Middle frontal gyrus (tissue), 1 donor: ENCODE results near the gene SCAMP2.
"Not testable (repeated sequence)": the region's sequence is repeated elsewhere in the genome, so short reads cannot be mapped to it uniquely, and the experiment has no call there.

ENCODE experiments used
- DNase-seq: peaks from one replicate; pipeline ENCODE4 v3.0.0-alpha.2; 2015; ENCODE audit warnings: low spot score; ENCODE audit errors: extremely low spot score

The SCAMP2 gene, protein sequence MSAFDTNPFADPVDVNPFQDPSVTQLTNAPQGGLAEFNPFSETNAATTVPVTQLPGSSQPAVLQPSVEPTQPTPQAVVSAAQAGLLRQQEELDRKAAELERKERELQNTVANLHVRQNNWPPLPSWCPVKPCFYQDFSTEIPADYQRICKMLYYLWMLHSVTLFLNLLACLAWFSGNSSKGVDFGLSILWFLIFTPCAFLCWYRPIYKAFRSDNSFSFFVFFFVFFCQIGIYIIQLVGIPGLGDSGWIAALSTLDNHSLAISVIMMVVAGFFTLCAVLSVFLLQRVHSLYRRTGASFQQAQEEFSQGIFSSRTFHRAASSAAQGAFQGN

DNA sequence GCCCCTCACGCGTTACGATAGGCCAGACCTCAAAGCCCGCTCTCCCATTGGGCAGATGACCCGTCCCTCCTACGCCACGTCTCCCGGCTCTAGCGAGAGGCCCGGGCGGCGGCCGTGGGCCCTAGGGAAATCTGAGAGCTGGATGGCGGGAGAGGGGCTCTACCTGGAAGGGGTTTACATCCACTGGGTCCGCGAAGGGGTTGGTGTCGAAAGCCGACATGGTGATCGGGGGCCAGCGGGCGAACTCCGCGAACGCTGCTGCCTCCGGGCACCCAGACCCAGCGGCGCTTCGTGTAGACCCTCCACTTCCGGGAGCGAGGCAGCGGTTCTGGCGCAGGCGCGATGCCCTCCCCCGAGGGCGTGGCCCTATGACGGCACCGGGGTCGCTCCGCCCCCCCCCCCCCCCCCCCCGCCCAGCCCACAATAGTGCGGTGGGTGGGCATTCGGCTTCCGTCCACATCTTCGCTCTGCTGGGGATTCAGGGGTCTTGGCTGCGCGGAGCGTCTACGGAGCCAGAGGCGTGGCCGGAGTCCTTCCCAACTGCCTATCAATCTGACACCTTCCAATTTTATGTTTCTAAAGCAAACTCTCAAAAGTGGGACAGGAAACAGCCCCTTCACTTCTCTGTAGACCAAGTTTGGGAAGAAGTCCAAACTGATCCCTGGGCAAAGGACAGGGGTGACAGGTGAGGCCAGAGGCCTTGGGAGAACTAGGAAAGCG, at the start of gene SCAMP2:
Gene SCAMP2, minus strand, starts transcription at position 330 of the 720 bp plus-strand sequence. Its CDS starts 110 bp downstream, at position 220.
- peak; percentile 83 for DNase-seq

DNA sequence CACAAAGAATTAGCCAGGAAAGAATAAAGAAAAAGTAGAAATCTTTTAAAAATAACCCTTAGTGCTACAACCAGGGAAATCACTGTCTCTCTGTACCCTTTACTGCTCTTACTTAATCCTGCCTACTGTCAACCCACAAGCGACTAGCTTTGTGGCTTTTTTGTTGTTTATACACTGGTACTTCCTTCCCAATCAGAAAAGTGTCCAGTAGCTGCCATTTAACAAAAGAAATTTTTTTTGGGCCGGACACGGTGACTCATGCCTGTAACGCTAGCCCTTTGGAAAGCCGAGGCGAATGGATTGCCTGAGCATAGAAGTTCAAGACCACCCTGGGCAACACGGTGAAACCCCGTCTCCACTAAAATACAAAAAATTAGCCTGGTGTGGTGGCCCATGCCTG, 47.3 kb upstream of the SCAMP2 start:
- no peak for DNase-seq

DNA sequence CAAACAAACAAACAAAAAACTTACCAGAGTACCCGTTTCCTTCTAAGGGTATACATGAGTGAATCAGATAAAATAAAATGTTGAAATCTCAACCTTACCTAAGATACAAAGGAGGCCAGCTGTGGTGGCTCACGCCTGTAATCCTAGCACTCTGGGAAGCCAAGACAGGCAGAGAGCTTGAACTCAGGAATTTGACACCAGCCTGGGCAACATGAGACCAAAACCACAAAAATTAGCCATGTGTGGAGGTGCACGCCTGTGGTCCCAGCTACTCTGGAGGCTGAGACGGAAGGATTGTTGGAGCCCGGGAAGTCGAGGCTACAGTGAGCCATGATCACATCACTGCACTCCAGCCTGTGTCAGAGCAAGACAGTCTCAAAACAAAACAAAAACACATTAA, 44.5 kb upstream of the SCAMP2 start:
- DNase-seq = no peak

DNA sequence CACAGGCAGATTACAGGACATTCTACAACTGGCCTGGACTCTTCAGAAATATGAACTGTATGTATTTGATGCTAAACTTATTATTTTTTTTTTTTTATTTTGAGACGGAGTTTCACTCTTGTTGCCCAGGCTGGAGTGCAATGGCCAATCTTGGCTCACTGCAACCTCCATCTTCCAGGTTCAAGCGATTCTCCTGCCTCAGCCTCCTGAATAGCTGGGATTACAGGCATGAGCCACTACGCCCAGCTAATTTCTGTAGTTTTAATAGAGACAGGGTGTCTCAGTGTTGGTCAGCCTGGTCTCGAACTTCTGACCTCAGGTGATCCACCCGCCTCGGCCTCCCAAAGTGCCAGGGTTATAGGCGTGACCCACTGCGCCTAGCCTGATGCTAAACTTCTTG, 40.6 kb upstream of the SCAMP2 start:
- not testable (repeated sequence) for DNase-seq

DNA sequence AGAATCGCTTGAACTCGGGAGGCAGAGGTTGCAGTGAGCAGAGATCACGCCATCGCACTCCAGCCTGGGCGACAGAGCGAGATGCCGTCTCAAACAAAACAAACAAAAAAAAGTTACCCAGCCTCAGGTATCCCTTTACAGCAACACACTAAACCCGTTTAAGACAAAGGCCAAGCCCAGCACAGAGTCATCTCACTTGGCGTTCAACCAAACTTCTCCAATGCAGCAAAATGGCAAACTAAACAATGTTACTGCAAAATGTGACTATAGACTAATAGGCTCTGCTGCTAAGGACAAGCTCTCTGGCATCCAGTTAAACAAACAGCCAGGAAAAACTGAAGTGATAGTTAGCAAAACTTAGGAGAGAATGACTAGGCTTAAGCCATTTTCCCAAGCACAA, 39.9 kb upstream of the SCAMP2 start:
- DNase-seq = no peak

DNA sequence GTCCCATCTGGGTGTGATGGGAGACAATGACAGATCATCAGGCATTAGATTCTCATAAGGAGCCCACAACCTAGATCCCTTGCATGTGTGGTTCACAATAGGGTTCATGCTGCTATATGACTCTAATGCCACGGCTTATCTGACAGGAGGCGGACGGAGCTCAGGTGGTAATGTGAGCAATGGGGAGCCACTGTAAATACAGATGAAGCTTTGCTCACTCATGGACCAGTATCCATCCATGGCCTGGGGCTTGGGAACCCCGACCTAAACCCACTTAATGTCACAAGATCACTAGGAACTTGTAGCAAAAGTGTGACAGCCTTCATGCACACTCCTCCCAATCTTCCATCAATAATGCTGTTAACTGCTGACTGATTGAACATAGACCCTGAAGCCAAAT, 35.5 kb upstream of the SCAMP2 start:
- no peak for DNase-seq

DNA sequence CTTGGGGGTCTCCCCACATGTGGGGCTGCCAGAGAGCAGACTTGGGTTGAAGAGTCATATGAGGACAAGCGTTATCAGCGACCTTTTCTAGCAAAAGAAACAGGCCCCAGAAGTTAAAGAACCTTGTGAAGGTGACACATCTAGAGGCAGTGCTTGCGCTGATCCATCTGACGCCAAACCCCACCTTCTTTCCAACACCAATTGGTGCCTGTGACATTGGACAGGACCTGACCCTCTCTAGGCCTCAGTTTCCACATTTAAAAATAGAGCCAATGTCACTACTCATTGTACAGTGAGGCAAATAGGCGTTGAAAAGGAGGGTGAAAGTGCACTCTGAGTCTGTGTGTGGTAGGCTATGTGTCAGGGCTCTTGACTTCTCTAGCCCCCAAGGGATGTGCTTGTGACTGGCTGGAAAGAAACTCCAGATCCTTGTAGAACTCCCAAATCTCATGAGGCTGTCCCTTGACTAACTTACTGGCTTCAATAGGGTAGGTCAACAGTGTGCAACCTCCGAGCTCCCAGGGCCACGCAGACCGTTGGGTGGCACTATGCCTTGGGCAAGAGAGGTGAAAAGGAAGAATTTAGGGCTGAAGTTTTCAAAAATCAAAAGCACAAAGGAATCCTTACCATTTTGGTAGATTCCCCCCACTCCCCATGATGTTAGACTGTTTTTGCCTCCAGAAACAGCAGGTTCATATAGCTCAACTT, 34.2 kb upstream of the SCAMP2 start:
- DNase-seq = no peak

DNA sequence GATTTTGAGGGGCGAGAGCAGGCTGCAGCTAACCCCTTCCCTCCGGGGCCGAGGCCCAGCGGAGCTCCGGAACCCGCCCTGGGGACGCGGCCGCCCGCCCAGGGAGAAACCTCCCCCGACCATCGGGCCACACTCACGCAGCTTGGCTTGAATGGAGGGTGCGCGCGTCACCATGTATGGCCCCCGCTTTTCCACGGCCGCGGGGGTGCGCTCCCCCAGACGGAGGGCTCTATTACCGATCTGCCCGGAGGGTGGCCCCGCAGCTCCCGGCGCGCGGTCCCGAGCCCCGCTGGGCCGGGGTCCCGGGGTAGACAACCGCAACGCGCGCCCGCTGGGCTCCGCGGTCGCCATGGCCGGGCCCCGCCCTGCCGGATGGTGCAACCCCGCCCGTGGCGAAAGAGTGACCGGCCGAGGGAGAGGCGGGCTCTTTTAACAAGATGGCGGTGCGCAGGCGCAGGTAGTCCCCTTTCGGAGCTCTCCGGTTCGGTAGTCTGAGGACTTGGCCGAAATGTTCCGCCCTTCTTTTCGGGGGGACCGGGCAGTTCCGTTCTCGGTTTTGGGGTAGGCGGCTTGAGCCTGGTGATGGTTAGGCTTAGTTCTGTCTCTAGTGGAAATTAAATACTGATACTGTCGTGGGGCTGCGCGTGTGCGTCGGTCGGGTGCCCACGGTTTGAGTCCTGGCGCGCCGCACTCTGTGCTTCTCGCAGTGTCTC, 33.4 kb upstream of the SCAMP2 start, which contains the start of gene FAM219B:
Gene FAM219B, minus strand, starts transcription at position 402 of the 713 bp plus-strand sequence. Its CDS starts 51 bp downstream, at position 351.
- peak; percentile 83 for DNase-seq

DNA sequence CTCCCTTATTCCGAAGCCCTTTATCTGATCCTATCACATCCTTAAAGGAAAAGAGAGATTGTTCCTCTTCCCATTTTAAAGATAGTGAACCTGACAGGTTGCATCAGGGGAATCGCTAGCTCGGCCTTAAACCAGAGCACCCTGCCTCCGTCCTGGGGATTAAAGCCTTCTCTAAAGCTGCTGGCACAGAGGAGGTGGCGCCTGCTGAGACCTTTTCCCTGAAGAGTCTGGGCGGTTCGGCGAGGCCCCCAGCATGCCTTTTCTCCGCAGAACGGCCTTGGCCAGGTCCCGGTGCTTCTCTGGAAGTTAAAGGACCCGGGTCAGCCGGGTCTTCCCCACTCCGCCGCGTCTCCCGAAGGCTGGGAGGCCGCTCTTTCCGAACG, 32.9 kb upstream of the SCAMP2 start:
- no peak for DNase-seq

DNA sequence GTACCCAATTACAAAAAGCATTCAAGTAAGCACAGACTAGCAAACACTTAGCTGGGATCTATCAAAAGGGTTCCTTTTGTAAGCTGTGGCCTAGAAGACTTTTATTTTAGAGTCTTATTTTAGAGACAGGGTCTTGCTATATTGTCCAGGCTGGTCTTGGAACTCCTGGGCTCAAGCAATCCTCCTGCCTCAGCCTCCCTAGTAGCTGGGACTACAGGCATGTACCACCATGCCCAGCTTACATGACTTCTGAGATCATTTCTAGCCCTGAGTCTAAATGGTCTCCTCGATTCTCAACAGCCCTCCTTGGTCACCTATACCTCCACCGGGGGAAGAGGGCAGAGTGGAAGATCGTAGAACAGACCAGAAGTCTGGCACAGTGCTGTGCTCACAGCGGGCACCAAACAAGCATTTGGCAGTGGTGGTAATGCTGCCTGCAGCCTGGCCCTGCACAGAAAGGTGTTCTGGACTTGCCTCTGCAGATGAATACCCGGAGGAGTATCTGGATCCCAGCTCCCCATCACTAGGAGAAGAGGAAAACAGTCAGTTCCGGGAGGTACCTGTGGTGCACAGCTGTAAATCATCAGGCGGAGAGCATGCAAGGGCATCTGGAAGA, 31.1 kb upstream of the SCAMP2 start:
- no peak for DNase-seq

DNA sequence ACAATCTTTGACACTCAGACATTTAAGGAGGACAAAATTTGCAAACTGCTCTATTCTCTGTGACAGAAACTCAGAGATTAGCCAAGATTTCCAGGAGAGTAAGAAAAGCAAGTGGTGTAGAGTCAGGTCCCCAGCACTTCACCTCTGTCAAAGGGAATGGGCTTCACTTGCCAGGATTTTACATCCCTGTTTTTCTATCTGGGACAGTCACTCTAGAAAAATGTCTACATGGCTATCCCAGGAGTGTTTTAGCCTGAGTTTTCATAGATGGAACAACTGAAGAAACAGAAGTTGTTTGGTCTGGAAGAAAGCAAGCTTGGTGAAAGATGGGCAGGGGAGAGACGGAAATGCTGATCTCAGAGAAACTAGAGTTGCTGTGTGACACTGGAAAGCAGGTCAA, 30.5 kb upstream of the SCAMP2 start:
- no peak for DNase-seq

DNA sequence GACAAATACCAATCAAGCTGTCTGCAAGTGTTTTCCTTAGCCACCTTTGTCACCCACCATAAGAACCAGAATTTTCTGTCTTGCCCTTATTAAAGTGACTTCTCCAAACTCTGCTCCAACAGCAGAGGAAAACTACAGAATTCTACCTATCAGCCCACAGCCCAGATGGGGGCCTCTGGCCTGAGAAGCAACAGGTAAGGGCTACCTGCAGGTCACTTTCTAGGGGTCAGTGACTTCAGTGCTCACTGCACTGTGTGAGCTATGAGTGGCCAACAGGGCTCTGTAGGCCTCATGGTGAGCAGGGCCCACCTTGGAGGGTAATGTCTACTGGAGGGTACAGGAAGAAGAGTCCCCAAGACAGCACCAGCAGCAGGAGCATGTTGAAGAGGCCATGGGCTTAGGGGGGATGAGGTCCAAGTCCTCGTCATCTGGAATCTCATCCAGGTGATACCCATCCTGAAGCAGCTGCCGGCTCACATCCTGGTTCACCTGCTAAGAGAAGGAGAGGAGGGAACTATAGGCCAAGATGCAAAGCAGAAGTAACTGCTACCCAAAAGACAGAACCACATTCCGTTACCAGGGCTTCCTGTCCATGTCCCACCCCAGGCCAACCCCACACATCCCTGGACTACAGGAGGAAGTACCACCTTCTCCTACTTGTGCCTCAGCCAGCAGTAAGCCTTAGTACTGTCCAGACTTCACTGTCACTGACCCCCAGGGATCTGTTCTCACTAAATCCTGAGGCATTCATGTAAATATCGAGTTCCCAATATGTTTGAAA, 29.3 kb upstream of the SCAMP2 start:
- no peak for DNase-seq

DNA sequence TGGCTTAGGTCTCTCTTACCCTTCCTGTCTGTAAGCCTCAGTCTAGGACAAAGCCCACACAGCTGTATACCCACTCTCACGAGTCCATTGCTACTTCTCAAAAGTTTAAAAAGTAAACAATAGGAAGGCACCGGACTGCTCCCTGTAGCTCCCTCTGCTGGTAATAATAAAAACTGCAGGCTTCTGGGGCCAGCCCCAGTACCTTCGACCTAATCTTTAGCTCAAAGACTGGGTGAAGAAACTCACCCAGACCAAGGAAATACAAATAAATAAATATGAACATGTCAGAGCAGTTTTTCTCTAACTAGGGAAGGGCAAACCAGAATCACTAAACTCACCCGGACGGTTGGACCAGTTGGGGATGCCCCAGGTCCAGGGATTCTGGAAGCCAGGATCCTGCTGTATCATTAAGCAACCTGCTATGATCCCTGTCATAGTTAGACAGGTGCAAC, 28.5 kb upstream of the SCAMP2 start:
- no peak for DNase-seq

DNA sequence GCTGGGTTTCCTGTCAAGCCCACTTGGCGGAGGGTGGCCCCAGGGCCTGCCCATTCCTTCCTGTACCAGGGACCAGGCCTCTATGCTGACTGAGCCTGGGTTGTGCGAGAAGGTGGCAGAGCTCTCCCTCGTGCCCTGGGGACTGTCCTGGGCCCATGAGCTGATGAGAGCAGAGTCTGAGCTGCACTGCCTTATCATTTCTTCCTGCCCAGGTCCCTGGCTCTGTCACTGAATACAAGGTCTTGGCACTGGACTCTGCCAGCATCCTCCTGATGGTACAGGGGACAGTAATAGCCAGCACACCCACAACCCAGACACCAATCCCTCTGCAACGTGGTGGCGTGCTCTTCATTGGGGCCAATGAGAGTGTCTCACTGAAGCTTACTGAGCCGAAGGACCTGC, 24.1 kb upstream of the SCAMP2 start:
- no peak for DNase-seq

DNA sequence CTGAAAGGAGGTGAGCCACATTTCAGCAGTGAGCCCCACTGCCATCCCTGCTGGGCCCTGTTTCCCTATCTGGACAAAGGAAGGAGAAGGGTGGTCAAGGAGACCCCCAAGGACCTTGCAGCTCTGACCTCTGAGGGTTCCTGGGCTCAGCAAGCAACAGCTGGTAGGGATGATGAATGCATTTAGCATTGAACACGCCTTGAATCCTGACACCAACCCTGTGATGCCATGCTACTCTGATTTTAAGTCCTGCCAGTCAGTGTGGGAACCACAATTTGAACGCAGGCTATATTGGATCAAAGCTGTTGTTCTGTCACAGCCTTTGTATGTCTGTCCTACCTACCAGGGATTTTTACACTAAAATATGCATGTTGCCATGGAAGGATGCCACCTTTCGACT, 23.2 kb upstream of the SCAMP2 start:
- DNase-seq = no peak

DNA sequence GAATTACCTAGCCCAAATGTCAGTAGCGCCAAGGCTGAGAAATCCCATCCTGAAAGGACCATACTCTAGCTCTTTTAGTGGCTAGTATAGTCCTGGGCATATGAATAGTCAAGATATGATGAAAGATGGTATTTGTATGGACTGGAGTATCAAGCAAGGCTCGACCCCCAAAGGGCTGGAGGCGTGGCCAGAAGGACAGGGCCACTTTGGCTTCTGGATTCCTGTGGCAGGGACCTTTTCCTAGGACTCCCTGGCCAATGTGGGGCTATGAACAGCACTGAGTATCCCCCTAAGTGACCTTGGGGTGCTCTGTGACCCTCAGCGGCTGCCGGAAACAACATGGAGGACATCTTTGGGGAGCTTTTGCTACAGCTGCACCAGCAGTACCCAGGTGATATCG, 22.7 kb upstream of the SCAMP2 start:
- DNase-seq = no peak

DNA sequence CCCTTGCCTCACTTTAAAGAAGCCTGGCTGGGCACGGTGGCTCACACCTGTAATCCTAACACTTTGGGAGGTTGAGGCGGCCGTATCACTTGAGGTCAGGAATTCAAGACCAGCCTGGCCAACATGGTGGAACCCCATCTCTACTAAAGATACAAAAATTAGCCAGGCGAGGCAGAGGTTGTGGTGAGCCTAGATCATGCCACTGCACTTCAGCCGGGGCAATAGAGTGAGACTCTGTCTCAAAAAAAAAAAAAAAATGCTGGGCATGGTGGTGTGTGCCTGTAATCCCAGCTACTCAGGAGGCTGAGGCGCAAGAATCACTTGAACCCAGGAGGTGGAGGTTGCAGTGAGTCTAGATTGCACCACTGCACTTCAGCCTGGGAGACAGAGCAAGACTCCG, 21.2 kb upstream of the SCAMP2 start:
- not testable (repeated sequence) for DNase-seq

DNA sequence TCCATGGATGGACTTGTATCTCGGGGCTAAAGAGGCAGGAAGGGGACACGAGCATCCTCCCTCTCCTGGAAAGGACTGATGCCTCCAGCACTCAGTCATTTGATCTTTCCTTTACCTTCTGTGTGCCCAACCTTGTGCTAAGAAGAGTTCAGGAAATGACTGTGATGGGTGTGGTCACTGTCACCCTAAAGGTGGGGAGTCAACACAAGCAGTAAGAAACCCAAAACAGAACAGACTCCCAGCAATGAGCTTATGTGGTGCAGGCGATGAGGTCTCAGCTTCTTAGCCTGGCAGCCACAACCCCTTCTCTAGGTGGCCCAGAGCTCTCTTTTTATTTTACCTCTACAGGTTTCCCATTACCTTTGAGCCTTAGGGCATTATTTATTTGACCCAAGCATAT, 20.5 kb upstream of the SCAMP2 start:
- DNase-seq = no peak

DNA sequence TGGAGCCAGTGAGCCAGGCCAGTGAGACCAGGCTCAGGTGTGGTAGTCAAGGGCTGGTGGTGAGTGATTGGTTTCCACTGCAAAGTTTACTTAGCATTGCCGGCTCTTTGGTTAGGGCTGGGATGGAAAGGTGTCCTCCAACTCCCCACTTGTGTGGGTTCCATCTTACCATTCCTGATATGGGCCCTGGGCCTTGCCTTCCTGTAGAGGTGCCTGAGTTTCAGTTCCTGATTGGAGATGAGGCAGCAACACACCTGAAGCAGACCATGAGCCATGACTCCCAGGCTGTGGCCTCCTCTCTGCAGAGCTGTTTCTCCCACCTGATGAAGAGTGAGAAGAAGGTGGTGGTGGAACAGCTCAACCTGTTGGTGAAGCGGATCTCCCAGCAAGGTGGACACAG, 19.8 kb upstream of the SCAMP2 start:
- DNase-seq = no peak

DNA sequence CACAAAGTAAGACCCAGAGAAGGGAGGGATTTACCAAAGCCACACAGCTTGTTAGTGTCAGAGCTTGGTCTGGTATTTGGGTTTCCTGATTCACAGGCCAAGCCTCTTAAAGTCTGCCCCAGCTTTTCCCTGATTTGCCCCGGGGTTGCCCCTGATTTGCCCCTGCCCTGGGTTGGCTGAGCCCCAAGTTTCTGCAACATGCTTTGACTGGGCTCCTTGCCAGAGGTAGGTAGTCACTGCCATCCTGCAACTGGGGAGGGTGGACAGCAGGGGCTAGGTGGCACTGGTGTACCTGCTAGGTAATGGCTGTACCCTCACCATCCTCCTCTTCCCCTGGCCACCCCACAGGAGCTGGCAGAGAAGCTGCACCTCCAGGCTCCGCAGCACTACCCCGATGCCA, 19.1 kb upstream of the SCAMP2 start:
- no peak for DNase-seq
